K562 (cell line): Measurements from ENCODE around the gene AP2A2. TPM values are rescaled to one million over a fixed set of nuclear protein-coding genes. Genes with fewer than 3 reads are reported as not detected.
A peak's percentile ranks its signal among the peaks of the same experiment; 100 is the strongest.

Experiments used
- ATAC-seq: fragments of 200-7000 bp; cut with Tn5 transposase; 3 replicates; pipeline ENCODE4 v1.9.1; 2020; ENCODE audit warnings: moderate library complexity
- BruUV-seq: library from RNA; stranded (reverse); fragments of 400-500 nt; replicated peaks from 2 replicates; lab custom pipeline; 2021; lab: Mats Ljungman, UMichigan
- CTCF ChIA-PET: fragments of 300-600 bp; formaldehyde crosslinking; extraction: SDS; loops from one replicate; lab custom pipeline; 2021; ENCODE audit warnings: low intra/inter-chr PET ratio; lab: Yijun Ruan, JAX
- POLR2A ChIA-PET: fragments of 300-600, 350-650 bp; sonication (Branson Sonifier 250); formaldehyde crosslinking; extraction: SDS; loops from one replicate; lab custom pipeline; 2021; ENCODE audit warnings: antibody characterized with exemption, inconsistent platforms; lab: Yijun Ruan, JAX
- DNase-seq, 4 experiments: peaks; one replicate each; pipeline versions ENCODE4 v3.0.0 to v3.0.0-alpha.2; 2011 to 2018; ENCODE audit warnings: low spot score in 3 of 4, mixed read lengths in 3 of 4; ENCODE audit errors: extremely low read depth in 1 of 4
- FAIRE-seq: peaks from 2 replicates; lab custom pipeline; 2011; peaks lifted over from hg19 to GRCh38; lab: Jason Lieb, UNC
- H2AFZ ChIP-seq: 2 replicates; pipeline ENCODE4 v1.6.0; 2011; ENCODE audit warnings: low read depth, low read length, control low read depth, inconsistent platforms
- H3K27ac ChIP-seq: fragments of 200-600 bp; 3 replicates; pipeline ENCODE4 v1.8.0; 2011; ENCODE audit warnings: low read depth, mild to moderate bottlenecking, control low read depth, inconsistent platforms, low read length, moderate library complexity, mixed read lengths; ENCODE audit errors: extremely low read depth
- H3K27me3 ChIP-seq, 2 experiments: fragments of 300-600 bp in 1 of 2; 2 replicates in 1 of 2; 3 replicates in 1 of 2; pipeline versions ENCODE4 v1.6.0 to v1.8.0; 2011; ENCODE audit warnings: inconsistent platforms in 2 of 2, low read length in 2 of 2, mild to moderate bottlenecking in 1 of 2, mixed read lengths in 1 of 2, moderate library complexity in 1 of 2; ENCODE audit not compliant: control insufficient read depth in 2 of 2, insufficient read depth in 2 of 2
- H3K36me3 ChIP-seq: fragments of 300-600 bp; 3 replicates; pipeline ENCODE4 v1.8.0; 2011; ENCODE audit warnings: mild to moderate bottlenecking, low read length, inconsistent platforms; ENCODE audit not compliant: control insufficient read depth, insufficient read depth
- H3K4me1 ChIP-seq, 2 experiments: fragments of 200-600 bp in 1 of 2; replicated peaks in 1 of 2; 2 replicates in 1 of 2; 3 replicates in 1 of 2; pipeline versions ENCODE4 v1.5.1 to v1.8.0; 2011; ENCODE audit warnings: inconsistent platforms in 2 of 2, low read length in 2 of 2, mild to moderate bottlenecking in 1 of 2, mixed read lengths in 1 of 2, moderate library complexity in 1 of 2; ENCODE audit not compliant: control insufficient read depth in 2 of 2, insufficient read depth in 2 of 2
- H3K4me2 ChIP-seq: 2 replicates; pipeline ENCODE4 v1.6.1; 2011; ENCODE audit warnings: low read length, control low read depth, inconsistent platforms, mixed read lengths; ENCODE audit not compliant: insufficient read depth
- H3K4me3 ChIP-seq: fragments of 200-600 bp; sonication (generic), shearing (Covaris generic); 2 replicates; pipeline ENCODE4 v1.5.1; 2016; ENCODE audit warnings: control low read depth, inconsistent platforms
- H3K79me2 ChIP-seq: fragments of 200-600 bp; 3 replicates; pipeline ENCODE4 v1.8.0; 2011; ENCODE audit warnings: low read length, inconsistent platforms; ENCODE audit not compliant: control insufficient read depth, insufficient read depth
- H3K9ac ChIP-seq, 2 experiments: 2 replicates each; pipeline versions ENCODE4 v1.6.0 to v1.6.1; 2011; ENCODE audit warnings: low read depth in 2 of 2, low read length in 2 of 2, control low read depth in 1 of 2, inconsistent platforms in 1 of 2, mild to moderate bottlenecking in 1 of 2, mixed read lengths in 1 of 2; ENCODE audit not compliant: insufficient read depth in 1 of 2
- H3K9me1 ChIP-seq: one replicate; pipeline ENCODE4 v1.6.0; 2011; ENCODE audit warnings: inconsistent platforms, mild to moderate bottlenecking, low read length, moderate library complexity; ENCODE audit not compliant: control insufficient read depth, insufficient read depth
- H3K9me3 ChIP-seq: replicated peaks from 2 replicates; pipeline ENCODE4 v1.5.1; 2011; ENCODE audit warnings: low read depth, low read length, inconsistent platforms; ENCODE audit not compliant: control insufficient read depth, insufficient read depth
- H4K20me1 ChIP-seq: replicated peaks from 2 replicates; pipeline ENCODE4 v1.6.1; 2011; ENCODE audit warnings: low read length, inconsistent platforms, mixed read lengths; ENCODE audit not compliant: control insufficient read depth, insufficient read depth
- BHLHE40 ChIP-seq: IDR thresholded peaks from 2 replicates; pipeline ENCODE4 v1.6.1; 2011; ENCODE audit warnings: low read length, improper control_type of control experiment
- CXXC5 ChIP-seq: fragments of 250-450 bp; sonication (Bioruptor Pico); IDR thresholded peaks from 2 replicates; pipeline ENCODE4 v1.8.0; 2022; ENCODE audit warnings: inconsistent platforms, mild to moderate bottlenecking, moderate library complexity
- DMBX1 ChIP-seq: fragments of 250-450 bp; sonication (Bioruptor Pico); IDR thresholded peaks from 2 replicates; pipeline ENCODE4 v1.8.0; 2022; ENCODE audit warnings: inconsistent platforms, mild to moderate bottlenecking, moderate library complexity, borderline replicate concordance
- EP400 ChIP-seq: fragments of 450-650 bp; IDR thresholded peaks from 2 replicates; pipeline ENCODE4 v1.6.1; 2017; ENCODE audit warnings: antibody characterized with exemption, mild to moderate bottlenecking, moderate library complexity
- MED1 ChIP-seq: sonication (generic); formaldehyde crosslinking; IDR thresholded peaks from 2 replicates; pipeline ENCODE4 v1.8.1; 2023; ENCODE audit warnings: missing genetic modification reagents, borderline replicate concordance
- NFRKB ChIP-seq: fragments of 450-650 bp; IDR thresholded peaks from 2 replicates; pipeline ENCODE4 v1.6.1; 2016; ENCODE audit warnings: low read depth
- RBFOX2 ChIP-seq: fragments of 200-400 bp; formaldehyde crosslinking; IDR thresholded peaks from 2 replicates; pipeline ENCODE4 v1.6.1; 2017; ENCODE audit warnings: low read depth, mild to moderate bottlenecking, low read length, moderate library complexity
- REST ChIP-seq, 2 experiments: fragments of 450-650 bp; formaldehyde crosslinking in 1 of 2; IDR thresholded peaks; 2 replicates each; pipeline versions ENCODE4 v1.4.0 to v1.6.1; 2014 to 2020; ENCODE audit warnings: mild to moderate bottlenecking in 2 of 2, borderline replicate concordance in 1 of 2, low read depth in 1 of 2
- SMAD4 ChIP-seq: fragments of 250-450 bp; sonication (Bioruptor Pico); conservative IDR thresholded peaks from 2 replicates; pipeline ENCODE4 v1.8.0; 2021; ENCODE audit warnings: inconsistent platforms, mild to moderate bottlenecking, moderate library complexity
- ZNF175 ChIP-seq: fragments of 200-800 bp; sonication (Bioruptor generic); IDR thresholded peaks from 2 replicates; pipeline ENCODE4 v1.6.1; 2016; ENCODE audit warnings: low read depth, mild to moderate bottlenecking, missing genetic modification characterization, missing compliant biosample characterization
- ZNF316 ChIP-seq: fragments of 450-650 bp; IDR thresholded peaks from 2 replicates; pipeline ENCODE4 v1.6.1; 2016
- ZNF449 ChIP-seq: fragments of 250-450 bp; sonication (Bioruptor Pico); IDR thresholded peaks from 2 replicates; pipeline ENCODE4 v1.8.0; 2022; ENCODE audit warnings: moderate library complexity, mild to moderate bottlenecking, inconsistent platforms
- ZNF589 ChIP-seq: fragments of 200-800 bp; sonication (Bioruptor generic); IDR thresholded peaks from 2 replicates; pipeline ENCODE4 v1.6.1; 2016; ENCODE audit warnings: low read depth, missing genetic modification characterization, missing compliant biosample characterization
- WGBS: fragments of 100-300 bp; shearing (Covaris generic); methylation state at CpG from one replicate; pipeline ENCODE4 v1.1.6; 2016; ENCODE audit warnings: low coverage, mixed read lengths; ENCODE audit not compliant: insufficient coverage; ENCODE audit errors: missing lambda C conversion rate; 5-methylcytosine and 5-hydroxymethylcytosine counted together
- in situ Hi-C: fragments of 300-500 bp; cut with MboI; formaldehyde crosslinking; loops from 4 replicates; pipeline ENCODE4 v1.15.0; 2018; ENCODE audit warnings: inconsistent platforms, mixed read lengths
- intact Hi-C: fragments of 100-400 bp; cut with micrococcal nuclease; formaldehyde crosslinking; loops from 2 replicates; pipeline ENCODE4 v1.14.2; 2022
- polyA plus RNA-seq, 8 experiments: library from polyadenylated mRNA; depleted of rRNA in 4 of 8; stranded (reverse) in 5 of 8; unstranded in 3 of 8; fragments of >200 nt; fragmentation: Nextera tagmentation in 2 of 8; fragmentation: Illumina TruSeq in 1 of 8; extraction: Ambion mirVana in 2 of 8; extraction: Trizol in 1 of 8; gene quantifications; 2 replicates each; pipeline versions ENCODE4 v1.2.1 to v1.2.3, GENCODE V29; 2011 to 2014; ENCODE audit warnings: inconsistent platforms in 1 of 8, missing spikeins in 1 of 8
- total RNA-seq, 7 experiments: library from RNA; depleted of rRNA in 6 of 7; stranded (reverse); fragments of >200 nt in 6 of 7; fragmentation: Illumina TruSeq in 2 of 7; extraction: Trizol in 2 of 7; gene quantifications; 2 replicates each; pipeline versions ENCODE4 v1.2.1 to v1.2.3, GENCODE V29; 2011 to 2021; ENCODE audit warnings: low replicate concordance in 1 of 7

The AP2A2 gene
- total and polyA plus RNA-seq, 9 of the 15 experiments (the other 6 are each of a cell fraction or from before 2014, with no cell fraction given), result 0.69 to 41.7 (median 15.2) TPM

GRCh38 chr11:942823-943222, 17.2 kb downstream of the AP2A2 start:
- ChIA-PET CTCF (no interaction called here), POLR2A (interaction anchor here (1.3 kb wide), 1 partner anchor 10 kb away, joined by 4 read pairs; no protein-coding TSS in a partner anchor)
- FAIRE-seq, result no peak
- peak overlapping the region; percentile 60; the same call in 2 of the 3 replicates for H3K27ac ChIP-seq
- H3K27me3 ChIP-seq, result no peaks in the 10 kb centered on the region
- H3K36me3 ChIP-seq, result peaks cover 18% of the 10 kb centered on the region; the same call in 2 of the 3 replicates
- no peaks in the 10 kb centered on the region for H3K9me1 ChIP-seq
- H3K79me2 ChIP-seq, result peaks cover 54% of the 10 kb centered on the region
- no peaks in the 10 kb centered on the region for H4K20me1 ChIP-seq
- H3K4me3 ChIP-seq, result no peak overlapping the region
- ATAC-seq, result peak; percentile 74
- H3K9me3 ChIP-seq, result no peaks in the 10 kb centered on the region
- H3K4me2 ChIP-seq, result 0 out of 2 replicates have a peak overlapping the region, but pooled peaks have one; percentile 17
- intact Hi-C loops, result no loop called here
- WGBS, result 53% methylated on average over 8 of the region's 9 CpGs
- peak overlapping the region; percentile 26 to 36; a peak in 2 of 4 replicates for H3K9ac ChIP-seq
- no peak overlapping the region for H2AFZ ChIP-seq
- DNase-seq, result no peak
- in situ Hi-C loops, result no loop called here
- BruUV-seq, result no TSS peak
- peaks cover 16 to 21% of the 10 kb centered on the region in 2 experiments for H3K4me1 ChIP-seq
- TF ChIP-seq SMAD4 (CRISPR knock-in tag) (peak; percentile 75), NFRKB (peak; percentile 36; the same call in 1 of the 2 replicates), REST (IDR thresholded peaks at IDR 0.05; ENCODE audit: borderline replicate concordance) (peak; percentile 58), REST (CRISPR knock-in tag; IDR thresholded peaks at IDR 0.05; ENCODE audit: low read depth) (no peak), RBFOX2 (0 out of 2 replicates have a peak, but pooled peaks have one; percentile 18), ZNF589 (peak; percentile 73; the same call in 1 of the 2 replicates), EP400 (peak; percentile 43; the same call in 1 of the 2 replicates), CXXC5 (CRISPR knock-in tag) (peak; percentile 39; the same call in 1 of the 2 replicates), ZNF316 (no peak), ZNF175 (CRISPR knock-in tag) (peak; percentile 67), BHLHE40 (peak; percentile 66; the same call in 1 of the 2 replicates), ZNF449 (CRISPR knock-in tag) (no peak), MED1 (CRISPR knock-in tag) (no peak), DMBX1 (CRISPR knock-in tag) (peak; percentile 61; the same call in 1 of the 2 replicates)
